Fibroblast of lung (primary cell): ENCODE results near the gene OGDH. TPM values are rescaled to one million over a fixed set of nuclear protein-coding genes. Genes with fewer than 3 reads are reported as not detected.

Experiments used
- DNase-seq, 2 donors: peaks; one replicate each; pipeline versions ENCODE4 v3.0.0 to v3.0.0-alpha.2; 2010; ENCODE audit warnings: low read depth in 2 of 2
- H2AFZ ChIP-seq: 2 replicates; pipeline ENCODE4 v1.5.1; 2012; ENCODE audit warnings: low read length, control low read depth, inconsistent platforms
- H3K27ac ChIP-seq: 2 replicates; pipeline ENCODE4 v1.5.1; 2011; ENCODE audit warnings: low read length, control low read depth; ENCODE audit not compliant: insufficient read depth
- H3K27me3 ChIP-seq: 2 replicates; pipeline ENCODE4 v1.5.1; 2011; ENCODE audit warnings: mild to moderate bottlenecking, low read length; ENCODE audit not compliant: control insufficient read depth, insufficient read depth
- H3K36me3 ChIP-seq: 2 replicates; pipeline ENCODE4 v1.5.1; 2011; ENCODE audit warnings: low read length; ENCODE audit not compliant: control insufficient read depth, insufficient read depth
- H3K4me1 ChIP-seq: 2 replicates; pipeline ENCODE4 v1.5.1; 2011; ENCODE audit warnings: low read length; ENCODE audit not compliant: control insufficient read depth, insufficient read depth; ENCODE audit errors: extremely low read depth
- H3K4me2 ChIP-seq: 2 replicates; pipeline ENCODE4 v1.5.1; 2011; ENCODE audit warnings: low read length, control low read depth; ENCODE audit not compliant: insufficient read depth; ENCODE audit errors: extremely low read depth
- H3K4me3 ChIP-seq, 4 experiments: fragments of 200-600 bp in 1 of 4; sonication (generic) in 1 of 4; replicated peaks in 1 of 4; 2 replicates each; pipeline ENCODE4 v1.5.1; 2011 to 2016; ENCODE audit warnings: low read length in 4 of 4, low read depth in 3 of 4, mild to moderate bottlenecking in 3 of 4, control low read depth in 2 of 4, inconsistent platforms in 1 of 4, mixed read lengths in 1 of 4; ENCODE audit not compliant: insufficient read depth in 1 of 4; ENCODE audit errors: control extremely low read depth in 1 of 4
- H3K79me2 ChIP-seq: 2 replicates; pipeline ENCODE4 v1.5.1; 2012; ENCODE audit warnings: mild to moderate bottlenecking, low read length, inconsistent platforms; ENCODE audit not compliant: control insufficient read depth, insufficient read depth
- H3K9ac ChIP-seq: 2 replicates; pipeline ENCODE4 v1.5.1; 2011; ENCODE audit warnings: mild to moderate bottlenecking, low read length, control low read depth; ENCODE audit not compliant: insufficient read depth
- H3K9me3 ChIP-seq: 2 replicates; pipeline ENCODE4 v1.5.1; 2012; ENCODE audit warnings: low read depth, low read length; ENCODE audit not compliant: control insufficient read depth, insufficient read depth
- H4K20me1 ChIP-seq: 2 replicates; pipeline ENCODE4 v1.5.1; 2011; ENCODE audit warnings: low read length; ENCODE audit not compliant: control insufficient read depth, insufficient read depth; ENCODE audit errors: extremely low read depth
- EZH2 ChIP-seq: IDR thresholded peaks from 2 replicates; pipeline ENCODE4 v1.5.1; 2012; ENCODE audit warnings: low read length, control low read depth, mild to moderate bottlenecking; ENCODE audit errors: missing control alignments
- polyA plus RNA-seq, 2 donors: library from polyadenylated mRNA; depleted of rRNA in 1 of 2; stranded (reverse) in 1 of 2; unstranded in 1 of 2; fragments of >200 nt; gene quantifications; 2 replicates each; pipeline ENCODE4 v1.2.1, GENCODE V29; 2011 to 2012; ENCODE audit warnings: missing spikeins in 1 of 2
- total RNA-seq: library from RNA; depleted of rRNA; stranded (reverse); fragments of >200 nt; gene quantifications from 2 replicates; pipeline ENCODE4 v1.2.1, GENCODE V29; 2014
- TF ChIP-seq, protein P1 (sequence below), 2 donors: IDR thresholded peaks in 1 of 2; conservative IDR thresholded peaks in 1 of 2; 1 replicate in 1 of 2; 2 replicates in 1 of 2; pipeline ENCODE4 v1.5.1; 2011 to 2012; ENCODE audit warnings: low read length in 2 of 2, control low read depth in 1 of 2, inconsistent platforms in 1 of 2, low read depth in 1 of 2, mild to moderate bottlenecking in 1 of 2

The OGDH gene
- total and polyA plus RNA-seq, 2 donors (not counting 1 experiment from before 2014, with no cell fraction given), result 60.8 to 69.2 TPM

- H4K20me1 ChIP-seq, result no peaks in the 10 kb centered on the region
- TF ChIP-seq, protein P1, sequence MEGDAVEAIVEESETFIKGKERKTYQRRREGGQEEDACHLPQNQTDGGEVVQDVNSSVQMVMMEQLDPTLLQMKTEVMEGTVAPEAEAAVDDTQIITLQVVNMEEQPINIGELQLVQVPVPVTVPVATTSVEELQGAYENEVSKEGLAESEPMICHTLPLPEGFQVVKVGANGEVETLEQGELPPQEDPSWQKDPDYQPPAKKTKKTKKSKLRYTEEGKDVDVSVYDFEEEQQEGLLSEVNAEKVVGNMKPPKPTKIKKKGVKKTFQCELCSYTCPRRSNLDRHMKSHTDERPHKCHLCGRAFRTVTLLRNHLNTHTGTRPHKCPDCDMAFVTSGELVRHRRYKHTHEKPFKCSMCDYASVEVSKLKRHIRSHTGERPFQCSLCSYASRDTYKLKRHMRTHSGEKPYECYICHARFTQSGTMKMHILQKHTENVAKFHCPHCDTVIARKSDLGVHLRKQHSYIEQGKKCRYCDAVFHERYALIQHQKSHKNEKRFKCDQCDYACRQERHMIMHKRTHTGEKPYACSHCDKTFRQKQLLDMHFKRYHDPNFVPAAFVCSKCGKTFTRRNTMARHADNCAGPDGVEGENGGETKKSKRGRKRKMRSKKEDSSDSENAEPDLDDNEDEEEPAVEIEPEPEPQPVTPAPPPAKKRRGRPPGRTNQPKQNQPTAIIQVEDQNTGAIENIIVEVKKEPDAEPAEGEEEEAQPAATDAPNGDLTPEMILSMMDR (conservative IDR thresholded peaks at IDR 0.05 in 1 of 2, IDR thresholded peaks at IDR 0.05 in 1 of 2; ENCODE audit: low read depth in 1 of 2, low read length in 2 of 2), result no peak
- no peak for TF ChIP-seq EZH2
- no peaks in the 10 kb centered on the region for H3K4me1 ChIP-seq
- H3K79me2 ChIP-seq, result no peaks in the 10 kb centered on the region
- no peaks in the 10 kb centered on the region for H3K9me3 ChIP-seq
- H3K4me2 ChIP-seq, result no peak overlapping the region
- no peak overlapping the region for H3K9ac ChIP-seq
- no peak for DNase-seq
- H3K27ac ChIP-seq, result no peak overlapping the region
- peaks cover 11% of the 10 kb centered on the region for H3K36me3 ChIP-seq
- H2AFZ ChIP-seq, result no peak overlapping the region
- no peak overlapping the region for H3K4me3 ChIP-seq
- no peaks in the 10 kb centered on the region for H3K27me3 ChIP-seq
Observed at GRCh38 chr7:44650242-44650641, 43.8 kb downstream of the OGDH start.

DNA sequence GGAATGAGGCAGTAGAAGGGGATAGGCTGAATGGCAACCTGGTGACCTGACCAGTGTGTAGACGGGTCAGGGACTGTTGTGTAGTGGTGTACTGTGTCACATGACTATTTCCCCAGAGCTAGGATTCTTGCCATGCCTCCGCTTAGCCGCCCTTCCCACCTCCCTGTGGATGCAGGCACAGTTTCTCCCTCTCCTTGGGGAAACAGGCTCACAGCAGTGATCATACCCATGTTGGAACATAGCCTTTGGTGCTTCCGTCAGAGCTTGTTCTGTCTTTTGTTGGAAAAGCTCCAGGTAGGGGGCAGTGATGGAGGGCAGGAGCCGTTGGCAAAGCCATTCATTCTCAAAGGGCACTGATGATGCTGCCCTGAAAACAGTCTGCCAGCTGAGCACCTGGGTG, 44.3 kb downstream of the OGDH start:
- no peak overlapping the region for H3K27ac ChIP-seq
- no peaks in the 10 kb centered on the region for H3K9me3 ChIP-seq
- DNase-seq, result no peak
- TF ChIP-seq, protein P1 (conservative IDR thresholded peaks at IDR 0.05 in 1 of 2, IDR thresholded peaks at IDR 0.05 in 1 of 2; ENCODE audit: low read depth in 1 of 2, low read length in 2 of 2), result no peak
- no peak for TF ChIP-seq EZH2
- H4K20me1 ChIP-seq, result no peaks in the 10 kb centered on the region
- no peak overlapping the region for H2AFZ ChIP-seq
- no peaks in the 10 kb centered on the region for H3K27me3 ChIP-seq
- no peak overlapping the region for H3K9ac ChIP-seq
- no peaks in the 10 kb centered on the region for H3K79me2 ChIP-seq
- no peak overlapping the region for H3K4me3 ChIP-seq
- H3K4me1 ChIP-seq, result no peaks in the 10 kb centered on the region
- peaks cover 11% of the 10 kb centered on the region for H3K36me3 ChIP-seq
- no peak overlapping the region for H3K4me2 ChIP-seq

GRCh38 chr7:44652535-44652934, 46.1 kb downstream of the OGDH start:
- H3K4me1 ChIP-seq, result no peaks in the 10 kb centered on the region
- no peak overlapping the region for H3K4me3 ChIP-seq
- no peaks in the 10 kb centered on the region for H3K9me3 ChIP-seq
- H3K4me2 ChIP-seq, result no peak overlapping the region
- H3K27ac ChIP-seq, result no peak overlapping the region
- no peak for DNase-seq
- peaks cover 9% of the 10 kb centered on the region for H3K36me3 ChIP-seq
- H3K27me3 ChIP-seq, result no peaks in the 10 kb centered on the region
- TF ChIP-seq, protein P1 (conservative IDR thresholded peaks at IDR 0.05 in 1 of 2, IDR thresholded peaks at IDR 0.05 in 1 of 2; ENCODE audit: low read depth in 1 of 2, low read length in 2 of 2), result no peak
- no peak for TF ChIP-seq EZH2
- no peak overlapping the region for H3K9ac ChIP-seq
- H4K20me1 ChIP-seq, result no peaks in the 10 kb centered on the region
- H3K79me2 ChIP-seq, result no peaks in the 10 kb centered on the region
- H2AFZ ChIP-seq, result no peak overlapping the region
